WTC11 (cell line): Measurements from ENCODE around the gene ADD2. TPM values are rescaled to one million over a fixed set of nuclear protein-coding genes. Genes with fewer than 3 reads are reported as not detected.

ENCODE experiments used
- ATAC-seq: fragments of 200-7000 bp; cut with Tn5 transposase; 2 replicates; pipeline ENCODE4 v1.10.0; 2021; ENCODE audit warnings: mild to moderate bottlenecking, moderate library complexity
- CTCF ChIA-PET: fragments of 300-600 bp; sonication (Branson Sonifier 250); formaldehyde crosslinking; loops from one replicate; lab custom pipeline; 2021; ENCODE audit warnings: antibody characterized with exemption; lab: Charles Lee
- POLR2A ChIA-PET: fragments of 350-600 bp; sonication (Branson Sonifier 250); formaldehyde crosslinking; loops from one replicate; lab custom pipeline; 2021; ENCODE audit warnings: antibody characterized with exemption; lab: Charles Lee
- DNase-seq: peaks from one replicate; pipeline ENCODE4 v3.0.0; 2021; ENCODE audit warnings: low spot score
- H3K27ac Mint-ChIP-seq: 2 replicates; pipeline ENCODE4 v1.8.0; 2021; ENCODE audit warnings: mixed read lengths
- H3K27me3 Mint-ChIP-seq: 2 replicates; pipeline ENCODE4 v1.8.0; 2021; ENCODE audit warnings: low read depth, mild to moderate bottlenecking, moderate library complexity, mixed read lengths
- H3K36me3 Mint-ChIP-seq: 2 replicates; pipeline ENCODE4 v1.8.0; 2021; ENCODE audit warnings: mixed read lengths
- H3K4me1 Mint-ChIP-seq: 2 replicates; pipeline ENCODE4 v1.8.0; 2022; ENCODE audit warnings: mixed read lengths
- H3K4me3 Mint-ChIP-seq: 2 replicates; pipeline ENCODE4 v1.8.0; 2021; ENCODE audit warnings: mild to moderate bottlenecking, moderate library complexity, mixed read lengths
- H3K9me3 Mint-ChIP-seq: 2 replicates; pipeline ENCODE4 v1.8.0; 2021; ENCODE audit warnings: mixed read lengths
- ELF4 ChIP-seq: sonication (generic); formaldehyde crosslinking; IDR thresholded peaks from 2 replicates; pipeline ENCODE4 v1.8.1; 2022; ENCODE audit warnings: low read depth, mild to moderate bottlenecking, moderate library complexity, missing genetic modification reagents
- GTF2I ChIP-seq: fragments of 250-450 bp; sonication (Bioruptor Pico); conservative IDR thresholded peaks from 2 replicates; pipeline ENCODE4 v1.4.0; 2021; ENCODE audit warnings: mild to moderate bottlenecking
- KAT7 ChIP-seq: sonication (generic); formaldehyde crosslinking; IDR thresholded peaks from 2 replicates; pipeline ENCODE4 v1.8.1; 2023; ENCODE audit warnings: missing genetic modification reagents, mild to moderate bottlenecking, borderline replicate concordance
- MYBL2 ChIP-seq: sonication (generic); formaldehyde crosslinking; IDR thresholded peaks from 2 replicates; pipeline ENCODE4 v1.8.1; 2023; ENCODE audit warnings: mild to moderate bottlenecking, moderate library complexity, missing genetic modification reagents
- ZNF138 ChIP-seq: sonication (generic); formaldehyde crosslinking; conservative IDR thresholded peaks from 2 replicates; pipeline ENCODE4 v1.8.1; 2022; ENCODE audit warnings: mild to moderate bottlenecking, moderate library complexity, missing genetic modification reagents
- ZNF232 ChIP-seq: sonication (generic); formaldehyde crosslinking; IDR thresholded peaks from 2 replicates; pipeline ENCODE4 v1.8.0; 2022; ENCODE audit warnings: mild to moderate bottlenecking, missing genetic modification reagents
- ZNF317 ChIP-seq: sonication (generic); formaldehyde crosslinking; IDR thresholded peaks from 2 replicates; pipeline ENCODE4 v1.8.1; 2023; ENCODE audit warnings: low read depth, mild to moderate bottlenecking, moderate library complexity, missing genetic modification reagents, borderline replicate concordance
- total RNA-seq: library from RNA; stranded (reverse); gene quantifications from 3 replicates; pipeline ENCODE4 v1.2.3, GENCODE V29; 2021
- TF ChIP-seq, protein P1 (sequence below): sonication (generic); formaldehyde crosslinking; IDR thresholded peaks from 2 replicates; pipeline ENCODE4 v1.8.1; 2023; ENCODE audit warnings: mild to moderate bottlenecking, missing genetic modification reagents
- TF ChIP-seq, protein P2 (sequence below): sonication (generic); formaldehyde crosslinking; IDR thresholded peaks from 2 replicates; pipeline ENCODE4 v1.8.1; 2023; ENCODE audit warnings: mild to moderate bottlenecking, missing genetic modification reagents, moderate library complexity
- TF ChIP-seq, protein P3 (sequence below): sonication (generic); formaldehyde crosslinking; IDR thresholded peaks from 2 replicates; pipeline ENCODE4 v1.8.0; 2022; ENCODE audit warnings: mild to moderate bottlenecking, missing genetic modification reagents
- TF ChIP-seq, protein P4 (sequence below): fragments of 250-450 bp; sonication (Bioruptor Pico); IDR thresholded peaks from 2 replicates; pipeline ENCODE4 v1.9.0; 2021; ENCODE audit warnings: mild to moderate bottlenecking, borderline replicate concordance
- TF ChIP-seq, protein P5 (sequence below): fragments of 250-450 bp; sonication (Bioruptor Pico); IDR thresholded peaks from 2 replicates; pipeline ENCODE4 v1.9.0; 2021; ENCODE audit warnings: moderate library complexity, mild to moderate bottlenecking, inconsistent platforms, borderline replicate concordance
- TF ChIP-seq, protein P6 (sequence below): sonication (generic); formaldehyde crosslinking; IDR thresholded peaks from 2 replicates; pipeline ENCODE4 v1.8.1; 2022; ENCODE audit warnings: mild to moderate bottlenecking, missing genetic modification reagents, moderate library complexity, borderline replicate concordance
- TF ChIP-seq, protein P7 (sequence below): sonication (generic); formaldehyde crosslinking; IDR thresholded peaks from 2 replicates; pipeline ENCODE4 v1.8.0; 2022; ENCODE audit warnings: mild to moderate bottlenecking, missing genetic modification reagents
- TF ChIP-seq, protein P8 (sequence below): fragments of 250-450 bp; sonication (Bioruptor Pico); IDR thresholded peaks from 2 replicates; pipeline ENCODE4 v1.9.0; 2021; ENCODE audit warnings: mild to moderate bottlenecking
- TF ChIP-seq, protein P9 (sequence below): fragments of 250-450 bp; sonication (Bioruptor Pico); IDR thresholded peaks from 2 replicates; pipeline ENCODE4 v1.8.0; 2021; ENCODE audit warnings: mild to moderate bottlenecking
- TF ChIP-seq, protein P10 (sequence below): fragments of 250-450 bp; sonication (Bioruptor Pico); conservative IDR thresholded peaks from 2 replicates; pipeline ENCODE4 v1.9.0; 2021; ENCODE audit warnings: mild to moderate bottlenecking

ADD2 gene
- total RNA-seq, 1 experiment from 2014 or later: 196 TPM

DNA sequence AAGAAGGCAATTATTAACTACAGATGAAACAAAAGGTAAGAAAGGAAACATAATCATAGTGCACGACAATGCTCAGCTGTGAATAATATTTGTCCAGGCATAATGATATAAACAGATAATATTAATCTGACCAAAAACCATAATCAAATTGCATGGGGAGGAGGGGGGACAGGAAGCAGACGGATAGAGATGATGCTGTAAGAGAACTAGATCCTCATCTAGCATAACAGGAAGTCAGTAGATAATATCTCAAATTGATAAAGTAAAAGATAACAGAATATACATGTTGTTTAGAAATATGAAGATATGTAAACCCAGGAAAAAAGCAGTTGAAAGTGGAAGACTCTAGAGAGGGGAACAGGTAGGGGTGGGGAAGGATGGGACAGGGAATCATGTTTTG is 129.4 kb downstream of the ADD2 start:
- Mint-ChIP-seq H3K27me3 (peaks cover 10% of the 10 kb centered on the region), H3K4me3 (no peak overlapping the region), H3K9me3 (peaks cover 32% of the 10 kb centered on the region), H3K36me3 (peaks cover 14% of the 10 kb centered on the region), H3K4me1 (peaks cover 2% of the 10 kb centered on the region), H3K27ac (no peak overlapping the region)
- DNase-seq: no peak
- ChIA-PET CTCF (interaction anchor here (0.7 to 2.5 kb wide), 3 partner anchors 180 to 337 kb away, joined by 4 to 18 read pairs (median 4); partner anchors contain the start of gene FAM136A), POLR2A (no interaction called here)
- no peak for TF ChIP-seq MYBL2 (CRISPR knock-in tag)
- TF ChIP-seq, protein P1, sequence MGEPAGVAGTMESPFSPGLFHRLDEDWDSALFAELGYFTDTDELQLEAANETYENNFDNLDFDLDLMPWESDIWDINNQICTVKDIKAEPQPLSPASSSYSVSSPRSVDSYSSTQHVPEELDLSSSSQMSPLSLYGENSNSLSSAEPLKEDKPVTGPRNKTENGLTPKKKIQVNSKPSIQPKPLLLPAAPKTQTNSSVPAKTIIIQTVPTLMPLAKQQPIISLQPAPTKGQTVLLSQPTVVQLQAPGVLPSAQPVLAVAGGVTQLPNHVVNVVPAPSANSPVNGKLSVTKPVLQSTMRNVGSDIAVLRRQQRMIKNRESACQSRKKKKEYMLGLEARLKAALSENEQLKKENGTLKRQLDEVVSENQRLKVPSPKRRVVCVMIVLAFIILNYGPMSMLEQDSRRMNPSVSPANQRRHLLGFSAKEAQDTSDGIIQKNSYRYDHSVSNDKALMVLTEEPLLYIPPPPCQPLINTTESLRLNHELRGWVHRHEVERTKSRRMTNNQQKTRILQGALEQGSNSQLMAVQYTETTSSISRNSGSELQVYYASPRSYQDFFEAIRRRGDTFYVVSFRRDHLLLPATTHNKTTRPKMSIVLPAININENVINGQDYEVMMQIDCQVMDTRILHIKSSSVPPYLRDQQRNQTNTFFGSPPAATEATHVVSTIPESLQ (CRISPR knock-in tag): no peak
- TF ChIP-seq GTF2I: no peak
- TF ChIP-seq, protein P2, sequence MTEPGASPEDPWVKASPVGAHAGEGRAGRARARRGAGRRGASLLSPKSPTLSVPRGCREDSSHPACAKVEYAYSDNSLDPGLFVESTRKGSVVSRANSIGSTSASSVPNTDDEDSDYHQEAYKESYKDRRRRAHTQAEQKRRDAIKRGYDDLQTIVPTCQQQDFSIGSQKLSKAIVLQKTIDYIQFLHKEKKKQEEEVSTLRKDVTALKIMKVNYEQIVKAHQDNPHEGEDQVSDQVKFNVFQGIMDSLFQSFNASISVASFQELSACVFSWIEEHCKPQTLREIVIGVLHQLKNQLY: no peak
- no peak for TF ChIP-seq ZNF232 (CRISPR knock-in tag)
- TF ChIP-seq, protein P3, sequence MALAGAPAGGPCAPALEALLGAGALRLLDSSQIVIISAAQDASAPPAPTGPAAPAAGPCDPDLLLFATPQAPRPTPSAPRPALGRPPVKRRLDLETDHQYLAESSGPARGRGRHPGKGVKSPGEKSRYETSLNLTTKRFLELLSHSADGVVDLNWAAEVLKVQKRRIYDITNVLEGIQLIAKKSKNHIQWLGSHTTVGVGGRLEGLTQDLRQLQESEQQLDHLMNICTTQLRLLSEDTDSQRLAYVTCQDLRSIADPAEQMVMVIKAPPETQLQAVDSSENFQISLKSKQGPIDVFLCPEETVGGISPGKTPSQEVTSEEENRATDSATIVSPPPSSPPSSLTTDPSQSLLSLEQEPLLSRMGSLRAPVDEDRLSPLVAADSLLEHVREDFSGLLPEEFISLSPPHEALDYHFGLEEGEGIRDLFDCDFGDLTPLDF: no peak
- TF ChIP-seq, protein P4, sequence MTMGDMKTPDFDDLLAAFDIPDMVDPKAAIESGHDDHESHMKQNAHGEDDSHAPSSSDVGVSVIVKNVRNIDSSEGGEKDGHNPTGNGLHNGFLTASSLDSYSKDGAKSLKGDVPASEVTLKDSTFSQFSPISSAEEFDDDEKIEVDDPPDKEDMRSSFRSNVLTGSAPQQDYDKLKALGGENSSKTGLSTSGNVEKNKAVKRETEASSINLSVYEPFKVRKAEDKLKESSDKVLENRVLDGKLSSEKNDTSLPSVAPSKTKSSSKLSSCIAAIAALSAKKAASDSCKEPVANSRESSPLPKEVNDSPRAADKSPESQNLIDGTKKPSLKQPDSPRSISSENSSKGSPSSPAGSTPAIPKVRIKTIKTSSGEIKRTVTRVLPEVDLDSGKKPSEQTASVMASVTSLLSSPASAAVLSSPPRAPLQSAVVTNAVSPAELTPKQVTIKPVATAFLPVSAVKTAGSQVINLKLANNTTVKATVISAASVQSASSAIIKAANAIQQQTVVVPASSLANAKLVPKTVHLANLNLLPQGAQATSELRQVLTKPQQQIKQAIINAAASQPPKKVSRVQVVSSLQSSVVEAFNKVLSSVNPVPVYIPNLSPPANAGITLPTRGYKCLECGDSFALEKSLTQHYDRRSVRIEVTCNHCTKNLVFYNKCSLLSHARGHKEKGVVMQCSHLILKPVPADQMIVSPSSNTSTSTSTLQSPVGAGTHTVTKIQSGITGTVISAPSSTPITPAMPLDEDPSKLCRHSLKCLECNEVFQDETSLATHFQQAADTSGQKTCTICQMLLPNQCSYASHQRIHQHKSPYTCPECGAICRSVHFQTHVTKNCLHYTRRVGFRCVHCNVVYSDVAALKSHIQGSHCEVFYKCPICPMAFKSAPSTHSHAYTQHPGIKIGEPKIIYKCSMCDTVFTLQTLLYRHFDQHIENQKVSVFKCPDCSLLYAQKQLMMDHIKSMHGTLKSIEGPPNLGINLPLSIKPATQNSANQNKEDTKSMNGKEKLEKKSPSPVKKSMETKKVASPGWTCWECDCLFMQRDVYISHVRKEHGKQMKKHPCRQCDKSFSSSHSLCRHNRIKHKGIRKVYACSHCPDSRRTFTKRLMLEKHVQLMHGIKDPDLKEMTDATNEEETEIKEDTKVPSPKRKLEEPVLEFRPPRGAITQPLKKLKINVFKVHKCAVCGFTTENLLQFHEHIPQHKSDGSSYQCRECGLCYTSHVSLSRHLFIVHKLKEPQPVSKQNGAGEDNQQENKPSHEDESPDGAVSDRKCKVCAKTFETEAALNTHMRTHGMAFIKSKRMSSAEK (CRISPR knock-in tag): no peak
- TF ChIP-seq ZNF138 (CRISPR knock-in tag): no peak
- TF ChIP-seq, protein P5, sequence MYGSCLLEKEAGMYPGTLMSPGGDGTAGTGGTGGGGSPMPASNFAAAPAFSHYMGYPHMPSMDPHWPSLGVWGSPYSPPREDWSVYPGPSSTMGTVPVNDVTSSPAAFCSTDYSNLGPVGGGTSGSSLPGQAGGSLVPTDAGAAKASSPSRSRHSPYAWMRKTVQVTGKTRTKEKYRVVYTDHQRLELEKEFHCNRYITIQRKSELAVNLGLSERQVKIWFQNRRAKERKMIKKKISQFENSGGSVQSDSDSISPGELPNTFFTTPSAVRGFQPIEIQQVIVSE: no peak
- TF ChIP-seq, protein P6, sequence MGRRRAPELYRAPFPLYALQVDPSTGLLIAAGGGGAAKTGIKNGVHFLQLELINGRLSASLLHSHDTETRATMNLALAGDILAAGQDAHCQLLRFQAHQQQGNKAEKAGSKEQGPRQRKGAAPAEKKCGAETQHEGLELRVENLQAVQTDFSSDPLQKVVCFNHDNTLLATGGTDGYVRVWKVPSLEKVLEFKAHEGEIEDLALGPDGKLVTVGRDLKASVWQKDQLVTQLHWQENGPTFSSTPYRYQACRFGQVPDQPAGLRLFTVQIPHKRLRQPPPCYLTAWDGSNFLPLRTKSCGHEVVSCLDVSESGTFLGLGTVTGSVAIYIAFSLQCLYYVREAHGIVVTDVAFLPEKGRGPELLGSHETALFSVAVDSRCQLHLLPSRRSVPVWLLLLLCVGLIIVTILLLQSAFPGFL (CRISPR knock-in tag): no peak
- TF ChIP-seq, protein P7, sequence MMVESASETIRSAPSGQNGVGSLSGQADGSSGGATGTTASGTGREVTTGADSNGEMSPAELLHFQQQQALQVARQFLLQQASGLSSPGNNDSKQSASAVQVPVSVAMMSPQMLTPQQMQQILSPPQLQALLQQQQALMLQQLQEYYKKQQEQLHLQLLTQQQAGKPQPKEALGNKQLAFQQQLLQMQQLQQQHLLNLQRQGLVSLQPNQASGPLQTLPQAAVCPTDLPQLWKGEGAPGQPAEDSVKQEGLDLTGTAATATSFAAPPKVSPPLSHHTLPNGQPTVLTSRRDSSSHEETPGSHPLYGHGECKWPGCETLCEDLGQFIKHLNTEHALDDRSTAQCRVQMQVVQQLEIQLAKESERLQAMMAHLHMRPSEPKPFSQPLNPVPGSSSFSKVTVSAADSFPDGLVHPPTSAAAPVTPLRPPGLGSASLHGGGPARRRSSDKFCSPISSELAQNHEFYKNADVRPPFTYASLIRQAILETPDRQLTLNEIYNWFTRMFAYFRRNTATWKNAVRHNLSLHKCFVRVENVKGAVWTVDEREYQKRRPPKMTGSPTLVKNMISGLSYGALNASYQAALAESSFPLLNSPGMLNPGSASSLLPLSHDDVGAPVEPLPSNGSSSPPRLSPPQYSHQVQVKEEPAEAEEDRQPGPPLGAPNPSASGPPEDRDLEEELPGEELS (CRISPR knock-in tag): no peak
- TF ChIP-seq, protein P8, sequence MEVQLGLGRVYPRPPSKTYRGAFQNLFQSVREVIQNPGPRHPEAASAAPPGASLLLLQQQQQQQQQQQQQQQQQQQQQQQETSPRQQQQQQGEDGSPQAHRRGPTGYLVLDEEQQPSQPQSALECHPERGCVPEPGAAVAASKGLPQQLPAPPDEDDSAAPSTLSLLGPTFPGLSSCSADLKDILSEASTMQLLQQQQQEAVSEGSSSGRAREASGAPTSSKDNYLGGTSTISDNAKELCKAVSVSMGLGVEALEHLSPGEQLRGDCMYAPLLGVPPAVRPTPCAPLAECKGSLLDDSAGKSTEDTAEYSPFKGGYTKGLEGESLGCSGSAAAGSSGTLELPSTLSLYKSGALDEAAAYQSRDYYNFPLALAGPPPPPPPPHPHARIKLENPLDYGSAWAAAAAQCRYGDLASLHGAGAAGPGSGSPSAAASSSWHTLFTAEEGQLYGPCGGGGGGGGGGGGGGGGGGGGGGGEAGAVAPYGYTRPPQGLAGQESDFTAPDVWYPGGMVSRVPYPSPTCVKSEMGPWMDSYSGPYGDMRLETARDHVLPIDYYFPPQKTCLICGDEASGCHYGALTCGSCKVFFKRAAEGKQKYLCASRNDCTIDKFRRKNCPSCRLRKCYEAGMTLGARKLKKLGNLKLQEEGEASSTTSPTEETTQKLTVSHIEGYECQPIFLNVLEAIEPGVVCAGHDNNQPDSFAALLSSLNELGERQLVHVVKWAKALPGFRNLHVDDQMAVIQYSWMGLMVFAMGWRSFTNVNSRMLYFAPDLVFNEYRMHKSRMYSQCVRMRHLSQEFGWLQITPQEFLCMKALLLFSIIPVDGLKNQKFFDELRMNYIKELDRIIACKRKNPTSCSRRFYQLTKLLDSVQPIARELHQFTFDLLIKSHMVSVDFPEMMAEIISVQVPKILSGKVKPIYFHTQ (CRISPR knock-in tag): no peak
- no peak for TF ChIP-seq ZNF317 (CRISPR knock-in tag)
- TF ChIP-seq, protein P9, sequence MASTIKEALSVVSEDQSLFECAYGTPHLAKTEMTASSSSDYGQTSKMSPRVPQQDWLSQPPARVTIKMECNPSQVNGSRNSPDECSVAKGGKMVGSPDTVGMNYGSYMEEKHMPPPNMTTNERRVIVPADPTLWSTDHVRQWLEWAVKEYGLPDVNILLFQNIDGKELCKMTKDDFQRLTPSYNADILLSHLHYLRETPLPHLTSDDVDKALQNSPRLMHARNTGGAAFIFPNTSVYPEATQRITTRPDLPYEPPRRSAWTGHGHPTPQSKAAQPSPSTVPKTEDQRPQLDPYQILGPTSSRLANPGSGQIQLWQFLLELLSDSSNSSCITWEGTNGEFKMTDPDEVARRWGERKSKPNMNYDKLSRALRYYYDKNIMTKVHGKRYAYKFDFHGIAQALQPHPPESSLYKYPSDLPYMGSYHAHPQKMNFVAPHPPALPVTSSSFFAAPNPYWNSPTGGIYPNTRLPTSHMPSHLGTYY (CRISPR knock-in tag): no peak
- TF ChIP-seq KAT7: no peak
- TF ChIP-seq, protein P10, sequence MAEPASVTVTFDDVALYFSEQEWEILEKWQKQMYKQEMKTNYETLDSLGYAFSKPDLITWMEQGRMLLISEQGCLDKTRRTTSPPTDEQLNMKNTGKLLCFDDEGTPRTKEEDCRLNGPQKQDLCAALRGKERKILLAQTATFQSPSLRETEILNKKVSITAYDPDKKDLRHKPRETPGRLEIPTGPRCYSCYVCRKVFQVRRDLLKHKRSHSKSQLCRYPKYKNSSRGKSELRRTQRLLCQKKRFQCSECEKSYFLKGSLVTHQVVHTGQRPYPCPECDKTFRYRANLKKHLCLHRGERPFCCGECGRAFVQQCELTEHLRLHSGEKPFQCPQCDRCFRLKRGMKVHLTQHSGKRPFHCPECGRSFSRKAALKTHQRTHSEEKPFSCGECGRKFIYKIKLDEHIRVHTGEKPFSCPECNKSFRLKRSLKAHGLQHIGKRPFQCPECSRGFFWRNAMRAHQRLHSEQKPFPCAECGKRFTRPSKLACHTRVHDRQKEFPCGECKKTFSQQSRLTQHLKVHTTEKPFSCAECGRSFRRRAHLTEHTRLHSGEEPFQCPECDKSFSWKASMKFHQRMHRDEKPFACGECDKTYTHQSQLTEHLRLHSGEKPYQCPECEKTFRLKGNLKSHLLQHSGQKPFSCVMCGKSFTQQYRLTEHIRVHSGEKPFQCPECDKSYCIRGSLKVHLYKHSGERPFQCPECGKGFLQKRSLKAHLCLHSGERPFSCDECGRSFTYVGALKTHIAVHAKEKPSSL (CRISPR knock-in tag): no peak
- TF ChIP-seq ELF4 (CRISPR knock-in tag): no peak
- no peak for ATAC-seq
